Measurements from ENCODE around the gene ENTREP1.

DNA sequence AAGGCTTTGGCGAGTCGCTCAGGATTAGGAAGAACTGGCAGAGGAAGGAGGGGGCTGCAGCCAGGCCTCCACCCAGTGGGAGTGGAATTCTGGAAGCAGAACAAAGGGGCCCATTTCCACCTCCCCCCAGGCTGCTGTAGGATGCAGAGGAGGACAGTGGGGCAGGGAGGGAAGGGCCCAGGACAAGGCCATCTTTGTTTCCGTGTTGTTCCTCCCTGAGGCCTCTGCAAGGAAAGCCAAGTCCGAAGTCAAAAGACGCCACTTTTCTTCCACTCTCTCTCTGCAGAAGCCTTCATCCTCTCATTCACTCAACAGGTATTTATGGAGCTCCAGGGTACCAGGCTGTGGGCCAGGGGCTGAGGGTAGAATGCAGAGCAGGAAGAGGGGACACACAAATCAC is 70.7 kb downstream of the ENTREP1 start:
- no peak for TF ChIP-seq POLR2A (IDR thresholded peaks at IDR 0.05)
- TF ChIP-seq, protein P1, sequence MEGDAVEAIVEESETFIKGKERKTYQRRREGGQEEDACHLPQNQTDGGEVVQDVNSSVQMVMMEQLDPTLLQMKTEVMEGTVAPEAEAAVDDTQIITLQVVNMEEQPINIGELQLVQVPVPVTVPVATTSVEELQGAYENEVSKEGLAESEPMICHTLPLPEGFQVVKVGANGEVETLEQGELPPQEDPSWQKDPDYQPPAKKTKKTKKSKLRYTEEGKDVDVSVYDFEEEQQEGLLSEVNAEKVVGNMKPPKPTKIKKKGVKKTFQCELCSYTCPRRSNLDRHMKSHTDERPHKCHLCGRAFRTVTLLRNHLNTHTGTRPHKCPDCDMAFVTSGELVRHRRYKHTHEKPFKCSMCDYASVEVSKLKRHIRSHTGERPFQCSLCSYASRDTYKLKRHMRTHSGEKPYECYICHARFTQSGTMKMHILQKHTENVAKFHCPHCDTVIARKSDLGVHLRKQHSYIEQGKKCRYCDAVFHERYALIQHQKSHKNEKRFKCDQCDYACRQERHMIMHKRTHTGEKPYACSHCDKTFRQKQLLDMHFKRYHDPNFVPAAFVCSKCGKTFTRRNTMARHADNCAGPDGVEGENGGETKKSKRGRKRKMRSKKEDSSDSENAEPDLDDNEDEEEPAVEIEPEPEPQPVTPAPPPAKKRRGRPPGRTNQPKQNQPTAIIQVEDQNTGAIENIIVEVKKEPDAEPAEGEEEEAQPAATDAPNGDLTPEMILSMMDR (IDR thresholded peaks at IDR 0.05) = no peak
